GM12892 (cell line): ENCODE results near the gene C1QA.

ENCODE experiments used
- DNase-seq: peaks from one replicate; pipeline ENCODE4 v3.0.0; 2011; ENCODE audit not compliant: insufficient read length
- FAIRE-seq: peaks from 2 replicates; lab custom pipeline; 2011; peaks lifted over from hg19 to GRCh38; lab: Jason Lieb, UNC
- POLR2A ChIP-seq: IDR thresholded peaks from 2 replicates; pipeline ENCODE4 v1.6.1; 2011; ENCODE audit warnings: low read depth, low read length, control low read depth
- POLR2AphosphoS5 ChIP-seq: IDR thresholded peaks from 2 replicates; pipeline ENCODE4 v1.6.1; 2011; ENCODE audit warnings: low read depth, low read length, control low read depth
- TAF1 ChIP-seq: IDR thresholded peaks from 2 replicates; pipeline ENCODE4 v1.6.1; 2011; ENCODE audit warnings: low read depth, mild to moderate bottlenecking, control low read depth, low read length, borderline replicate concordance

C1QA gene

DNA sequence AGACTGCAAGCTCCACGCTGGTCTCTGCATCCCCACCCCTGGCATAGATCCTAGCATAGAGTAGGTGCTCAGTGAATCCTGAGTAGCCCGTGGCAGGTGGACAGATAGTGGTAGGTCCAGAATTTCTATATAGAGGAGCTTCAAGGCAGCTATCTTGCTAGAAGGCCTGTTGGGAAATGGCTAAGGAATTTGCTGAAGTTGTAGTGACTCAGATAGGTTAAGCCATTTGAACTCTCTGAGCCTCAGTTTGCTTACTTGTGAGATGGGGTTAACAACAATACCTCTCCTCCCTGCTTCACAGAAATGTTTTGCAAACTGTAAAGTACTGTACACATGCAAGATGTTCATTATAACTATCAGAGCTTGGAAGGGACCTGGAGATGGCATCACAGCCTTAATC, 50.8 kb downstream of the C1QA start:
- DNase-seq (no peak), FAIRE-seq (no peak)
- TF ChIP-seq POLR2AphosphoS5, result no peak

DNA sequence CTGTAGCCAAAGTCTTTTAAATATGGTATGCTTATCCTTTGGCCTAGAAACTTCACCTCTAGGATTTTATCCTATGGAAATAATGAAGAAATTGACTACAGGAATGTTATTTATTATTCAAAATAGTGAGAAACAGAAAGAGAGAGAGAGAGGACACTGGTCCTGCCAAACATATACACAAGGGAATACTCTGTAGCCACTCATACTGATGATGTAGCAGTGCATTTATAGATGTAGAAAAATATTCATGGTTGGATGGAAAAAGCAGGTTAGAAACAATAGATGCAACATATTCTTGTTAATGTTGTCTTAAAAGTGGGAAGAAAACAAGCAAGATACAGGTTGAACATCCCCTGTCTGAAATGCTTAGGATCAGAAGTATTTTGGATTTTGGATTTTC, 52.0 kb downstream of the C1QA start:
- DNase-seq, result no peak
- FAIRE-seq, result no peak
- no peak for TF ChIP-seq POLR2AphosphoS5
- TF ChIP-seq TAF1, result no peak
- no peak for TF ChIP-seq POLR2A
